ENCODE data around the gene DAO.

- TF ChIP-seq CTCF (conservative IDR thresholded peaks at IDR 0.05) (no peak), ZFX (IDR thresholded peaks at IDR 0.05) (no peak)
These were observed 10.3 kb downstream of the DAO start for GRCh38 chr12:108890208-108890607.
